Measurements from ENCODE around the gene B3GNT3. TPM values are rescaled to one million over a fixed set of nuclear protein-coding genes. Genes with fewer than 3 reads are reported as not detected.

Gene B3GNT3
- total RNA-seq, 1 donor from 2014 or later, result 0.36 TPM

DNA sequence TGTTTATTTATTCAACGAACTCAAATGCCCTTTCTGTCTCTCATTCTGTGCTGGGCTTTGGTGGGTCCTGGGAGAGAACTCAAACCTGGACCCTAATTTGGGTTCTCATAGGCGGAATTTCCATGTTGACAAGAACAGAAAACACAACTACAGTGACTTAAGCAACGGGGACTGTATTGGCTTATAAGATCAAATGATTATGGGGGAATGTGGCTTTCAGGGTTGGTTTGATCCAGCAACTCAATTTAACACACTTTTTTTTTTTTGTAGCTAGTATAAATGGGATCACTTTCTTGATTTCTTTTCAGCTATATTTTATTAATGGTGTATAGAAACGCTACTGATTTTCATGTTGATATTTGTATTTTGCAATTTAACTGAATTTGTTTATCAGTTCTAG is 33.8 kb upstream of the B3GNT3 start:
- no peak overlapping the region for H3K4me3 Mint-ChIP-seq (ENCODE audit: unreplicated experiment)
- TF ChIP-seq, protein P1, sequence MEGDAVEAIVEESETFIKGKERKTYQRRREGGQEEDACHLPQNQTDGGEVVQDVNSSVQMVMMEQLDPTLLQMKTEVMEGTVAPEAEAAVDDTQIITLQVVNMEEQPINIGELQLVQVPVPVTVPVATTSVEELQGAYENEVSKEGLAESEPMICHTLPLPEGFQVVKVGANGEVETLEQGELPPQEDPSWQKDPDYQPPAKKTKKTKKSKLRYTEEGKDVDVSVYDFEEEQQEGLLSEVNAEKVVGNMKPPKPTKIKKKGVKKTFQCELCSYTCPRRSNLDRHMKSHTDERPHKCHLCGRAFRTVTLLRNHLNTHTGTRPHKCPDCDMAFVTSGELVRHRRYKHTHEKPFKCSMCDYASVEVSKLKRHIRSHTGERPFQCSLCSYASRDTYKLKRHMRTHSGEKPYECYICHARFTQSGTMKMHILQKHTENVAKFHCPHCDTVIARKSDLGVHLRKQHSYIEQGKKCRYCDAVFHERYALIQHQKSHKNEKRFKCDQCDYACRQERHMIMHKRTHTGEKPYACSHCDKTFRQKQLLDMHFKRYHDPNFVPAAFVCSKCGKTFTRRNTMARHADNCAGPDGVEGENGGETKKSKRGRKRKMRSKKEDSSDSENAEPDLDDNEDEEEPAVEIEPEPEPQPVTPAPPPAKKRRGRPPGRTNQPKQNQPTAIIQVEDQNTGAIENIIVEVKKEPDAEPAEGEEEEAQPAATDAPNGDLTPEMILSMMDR (IDR thresholded peaks at IDR 0.05; ENCODE audit: insufficient read depth, low read depth, low read length), result no peak
- no peaks in the 10 kb centered on the region for H3K36me3 ChIP-seq (ENCODE audit: insufficient read depth, low read length)

DNA sequence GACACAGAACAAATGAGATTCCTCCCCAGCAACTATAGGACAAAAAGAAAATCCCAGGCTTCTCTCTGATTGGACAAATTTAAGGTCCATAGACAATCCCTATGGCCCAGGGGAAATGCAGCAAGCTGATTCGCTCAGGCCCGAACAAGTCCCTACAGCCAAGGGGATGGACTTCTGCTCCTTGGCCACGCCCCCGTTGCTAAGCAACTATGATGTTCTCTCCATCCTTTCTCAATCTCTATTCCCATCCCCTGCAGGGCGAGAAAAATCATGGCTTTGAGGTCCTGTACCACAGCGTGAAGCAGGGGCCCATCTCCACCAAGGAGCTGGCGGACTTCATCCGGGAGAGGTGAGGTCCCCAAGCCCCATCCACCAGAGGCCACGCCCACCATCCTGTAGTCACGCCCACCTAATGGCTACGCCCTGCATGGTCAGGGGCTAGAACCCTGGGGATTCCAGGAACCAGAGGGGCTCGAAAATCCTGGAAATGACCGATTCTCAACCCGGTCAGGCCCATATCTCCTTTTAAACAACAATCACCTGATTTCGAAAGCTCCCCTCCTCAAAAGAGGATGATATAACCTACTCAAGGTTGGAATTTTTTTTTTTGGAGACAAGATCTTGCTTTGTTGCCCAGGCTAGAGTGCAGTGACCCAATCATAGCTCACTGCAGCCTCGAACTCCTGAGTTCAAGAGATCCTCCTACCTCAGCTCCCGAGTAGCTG is 32.3 kb upstream of the B3GNT3 start:
- no peak for TF ChIP-seq EZH2 (IDR thresholded peaks at IDR 0.05; ENCODE audit: insufficient read depth, low read length)
- TF ChIP-seq, protein P1 (IDR thresholded peaks at IDR 0.05; ENCODE audit: insufficient read depth, low read depth, low read length), result no peak
- Mint-ChIP-seq H3K27ac (ENCODE audit: unreplicated experiment) (no peak overlapping the region), H3K9me3 (ENCODE audit: unreplicated experiment) (no peaks in the 10 kb centered on the region), H3K4me3 (ENCODE audit: unreplicated experiment) (no peak overlapping the region), H3K27me3 (ENCODE audit: low read depth, unreplicated experiment) (peaks cover 12% of the 10 kb centered on the region), H3K4me1 (ENCODE audit: low read depth, unreplicated experiment) (no peaks in the 10 kb centered on the region), H3K36me3 (ENCODE audit: low read depth, unreplicated experiment) (peaks cover 3% of the 10 kb centered on the region)
- no peaks in the 10 kb centered on the region for H3K36me3 ChIP-seq (ENCODE audit: insufficient read depth, low read length)
- H2AFZ ChIP-seq (ENCODE audit: low read depth, low read length), result no peak overlapping the region
- no peaks in the 10 kb centered on the region for H3K79me2 ChIP-seq (ENCODE audit: insufficient read depth, low read length)
- H3K27me3 ChIP-seq (ENCODE audit: insufficient read depth, low read length), result no peaks in the 10 kb centered on the region
- H3K4me1 ChIP-seq (ENCODE audit: insufficient read depth, low read length), result peaks cover 3% of the 10 kb centered on the region
- peak; percentile 79 for DNase-seq (ENCODE audit: low read depth)
- H3K9me3 ChIP-seq (ENCODE audit: insufficient read depth, low read depth, low read length), result no peaks in the 10 kb centered on the region
- peak overlapping the region; percentile 5 for H3K4me3 ChIP-seq (ENCODE audit: insufficient read depth, low read depth, low read length)
- no peaks in the 10 kb centered on the region for H4K20me1 ChIP-seq (ENCODE audit: insufficient read depth, low read length)
- no peak overlapping the region for H3K9ac ChIP-seq (ENCODE audit: low read length)
- no peak for FAIRE-seq
- H3K27ac ChIP-seq (ENCODE audit: low read depth, low read length), result no peak overlapping the region
- peak overlapping the region; percentile 51 for H3K4me2 ChIP-seq (ENCODE audit: low read length)

More for the DNA sequence above, 33.8 kb upstream of the B3GNT3 start:
- no peak overlapping the region for H2AFZ ChIP-seq (ENCODE audit: low read depth, low read length)
- H3K9ac ChIP-seq (ENCODE audit: low read length), result no peak overlapping the region
- no peak overlapping the region for H3K4me2 ChIP-seq (ENCODE audit: low read length)
- no peaks in the 10 kb centered on the region for H3K27me3 ChIP-seq (ENCODE audit: insufficient read depth, low read length)
- no peak for DNase-seq (ENCODE audit: low read depth)
- no peaks in the 10 kb centered on the region for H3K4me1 Mint-ChIP-seq (ENCODE audit: low read depth, unreplicated experiment)
- no peak overlapping the region for H3K27ac Mint-ChIP-seq (ENCODE audit: unreplicated experiment)
- peaks cover 8% of the 10 kb centered on the region for H3K27me3 Mint-ChIP-seq (ENCODE audit: low read depth, unreplicated experiment)
- no peak for FAIRE-seq
- H3K9me3 Mint-ChIP-seq (ENCODE audit: unreplicated experiment), result no peaks in the 10 kb centered on the region
- no peak overlapping the region for H3K4me3 ChIP-seq (ENCODE audit: insufficient read depth, low read depth, low read length)
- peaks cover 3% of the 10 kb centered on the region for H3K36me3 Mint-ChIP-seq (ENCODE audit: low read depth, unreplicated experiment)
- H3K4me1 ChIP-seq (ENCODE audit: insufficient read depth, low read length), result peaks cover 6% of the 10 kb centered on the region
- no peaks in the 10 kb centered on the region for H3K79me2 ChIP-seq (ENCODE audit: insufficient read depth, low read length)
- no peaks in the 10 kb centered on the region for H4K20me1 ChIP-seq (ENCODE audit: insufficient read depth, low read length)
- H3K9me3 ChIP-seq (ENCODE audit: insufficient read depth, low read depth, low read length), result no peaks in the 10 kb centered on the region
- no peak overlapping the region for H3K27ac ChIP-seq (ENCODE audit: low read depth, low read length)

DNA sequence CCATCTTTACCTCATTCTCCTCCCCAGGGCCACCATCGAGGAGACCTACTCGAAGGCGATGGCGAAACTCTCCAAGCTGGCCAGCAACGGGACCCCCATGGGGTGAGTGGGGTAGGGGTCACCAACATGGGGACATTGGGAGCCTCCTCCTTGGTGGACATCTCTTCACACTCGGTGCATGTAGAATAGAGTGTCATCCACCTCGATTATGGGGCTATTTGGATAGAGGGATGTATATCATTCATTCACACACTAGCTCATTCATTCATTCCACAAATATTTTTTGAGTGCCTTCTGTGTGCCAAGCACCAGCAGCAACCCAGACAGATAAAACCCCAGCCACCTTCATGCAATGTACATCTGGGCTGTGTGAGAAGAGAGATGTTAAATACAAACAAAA is 30.6 kb upstream of the B3GNT3 start:
- no peaks in the 10 kb centered on the region for H3K9me3 Mint-ChIP-seq (ENCODE audit: unreplicated experiment)
- Histone ChIP-seq H2AFZ (ENCODE audit: low read depth, low read length) (no peak overlapping the region), H3K27ac (ENCODE audit: low read depth, low read length) (no peak overlapping the region), H3K4me1 (ENCODE audit: insufficient read depth, low read length) (peaks cover 3% of the 10 kb centered on the region), H3K4me3 (ENCODE audit: insufficient read depth, low read depth, low read length) (no peak overlapping the region), H3K79me2 (ENCODE audit: insufficient read depth, low read length) (no peaks in the 10 kb centered on the region), H3K9ac (ENCODE audit: low read length) (no peak overlapping the region), H3K36me3 (ENCODE audit: insufficient read depth, low read length) (no peaks in the 10 kb centered on the region), H3K27me3 (ENCODE audit: insufficient read depth, low read length) (no peaks in the 10 kb centered on the region), H3K4me2 (ENCODE audit: low read length) (no peak overlapping the region), H3K9me3 (ENCODE audit: insufficient read depth, low read depth, low read length) (no peaks in the 10 kb centered on the region), H4K20me1 (ENCODE audit: insufficient read depth, low read length) (no peaks in the 10 kb centered on the region)
- peaks cover 9% of the 10 kb centered on the region for H3K27me3 Mint-ChIP-seq (ENCODE audit: low read depth, unreplicated experiment)
- H3K4me3 Mint-ChIP-seq (ENCODE audit: unreplicated experiment), result no peak overlapping the region
- H3K27ac Mint-ChIP-seq (ENCODE audit: unreplicated experiment), result no peak overlapping the region
- no peaks in the 10 kb centered on the region for H3K4me1 Mint-ChIP-seq (ENCODE audit: low read depth, unreplicated experiment)
- no peak for DNase-seq (ENCODE audit: low read depth)
- peaks cover 3% of the 10 kb centered on the region for H3K36me3 Mint-ChIP-seq (ENCODE audit: low read depth, unreplicated experiment)
- no peak for FAIRE-seq
- TF ChIP-seq EZH2 (IDR thresholded peaks at IDR 0.05; ENCODE audit: insufficient read depth, low read length), result no peak
- TF ChIP-seq, protein P1 (IDR thresholded peaks at IDR 0.05; ENCODE audit: insufficient read depth, low read depth, low read length), result no peak

Data from astrocyte (in vitro differentiated cells and primary cell).